Gastroesophageal sphincter (tissue), 4 donors: ENCODE measurements around the gene CRACR2A. TPM values are rescaled to one million over a fixed set of nuclear protein-coding genes. Genes with fewer than 3 reads are reported as not detected.

Experiments
- ATAC-seq: fragments of 150-250 bp; one replicate; pipeline ENCODE4 v1.9.1; 2016; ENCODE audit warnings: mild to moderate bottlenecking, moderate library complexity
- H3K27ac ChIP-seq, 4 donors: fragments of 200-600 bp; sonication (generic) in 3 of 4; 1 replicate in 3 of 4; 2 replicates in 1 of 4; pipeline ENCODE4 v1.5.1; 2016 to 2019
- H3K27me3 ChIP-seq: fragments of 200-600 bp; sonication (generic); one replicate; pipeline ENCODE4 v1.5.1; 2019
- H3K36me3 ChIP-seq, 2 donors: fragments of 200-600 bp; sonication (generic); one replicate each; pipeline ENCODE4 v1.5.1; 2019; ENCODE audit warnings: control low read depth in 1 of 2
- H3K4me1 ChIP-seq, 3 donors: fragments of 200-600 bp; sonication (generic); 1 replicate in 2 of 3; 2 replicates in 1 of 3; pipeline ENCODE4 v1.5.1; 2016 to 2019; ENCODE audit warnings: control low read depth in 2 of 3
- H3K4me3 ChIP-seq, 2 donors: fragments of 200-600 bp; sonication (generic); one replicate each; pipeline ENCODE4 v1.5.1; 2019; ENCODE audit warnings: mild to moderate bottlenecking in 1 of 2, moderate library complexity in 1 of 2
- H3K9me3 ChIP-seq, 3 donors: fragments of 200-600 bp; sonication (generic); one replicate each; pipeline ENCODE4 v1.5.1; 2017 to 2019; ENCODE audit warnings: control low read depth in 2 of 3
- EP300 ChIP-seq: sonication (generic); formaldehyde crosslinking; IDR thresholded peaks from one replicate; pipeline ENCODE4 v1.6.1; 2017; ENCODE audit warnings: antibody characterized with exemption, mild to moderate bottlenecking
- POLR2A ChIP-seq, 2 donors: fragments of 450-650 bp; IDR thresholded peaks; one replicate each; pipeline ENCODE4 v1.6.1; 2017; ENCODE audit warnings: antibody characterized with exemption in 2 of 2, mild to moderate bottlenecking in 2 of 2, moderate library complexity in 1 of 2
- POLR2AphosphoS5 ChIP-seq: sonication (generic); formaldehyde crosslinking; IDR thresholded peaks from one replicate; pipeline ENCODE4 v1.6.1; 2017; ENCODE audit warnings: antibody characterized with exemption
- WGBS, 2 donors: methylation state at CpG; one replicate each; pipeline ENCODE4 v1.1.5; 2018; ENCODE audit warnings: low coverage in 1 of 2; 5-methylcytosine and 5-hydroxymethylcytosine counted together
- total RNA-seq, 4 donors: library from RNA; depleted of rRNA; stranded (reverse); fragments of >200 nt; gene quantifications; one replicate each; pipeline ENCODE4 v1.1.0, GENCODE V29; 2016
- TF ChIP-seq, protein P1 (sequence below), 4 experiments: fragments of 200-600 bp in 2 of 4; fragments of 450-650 bp in 2 of 4; sonication (generic) in 1 of 4; IDR thresholded peaks; one replicate each; pipeline ENCODE4 v1.5.1; 2017 to 2019; ENCODE audit warnings: antibody characterized with exemption in 4 of 4, mild to moderate bottlenecking in 2 of 4, moderate library complexity in 2 of 4

CRACR2A gene
- total RNA-seq, 4 donors from 2014 or later = 2.2 to 5.4 (median 3.0) TPM

- 80% methylated on average over 3 of the region's 4 CpGs; no CpG with 5 or more reads in 1 of the 2 donors for WGBS, 2 donors
- no peak for ATAC-seq
- TF ChIP-seq, protein P1, sequence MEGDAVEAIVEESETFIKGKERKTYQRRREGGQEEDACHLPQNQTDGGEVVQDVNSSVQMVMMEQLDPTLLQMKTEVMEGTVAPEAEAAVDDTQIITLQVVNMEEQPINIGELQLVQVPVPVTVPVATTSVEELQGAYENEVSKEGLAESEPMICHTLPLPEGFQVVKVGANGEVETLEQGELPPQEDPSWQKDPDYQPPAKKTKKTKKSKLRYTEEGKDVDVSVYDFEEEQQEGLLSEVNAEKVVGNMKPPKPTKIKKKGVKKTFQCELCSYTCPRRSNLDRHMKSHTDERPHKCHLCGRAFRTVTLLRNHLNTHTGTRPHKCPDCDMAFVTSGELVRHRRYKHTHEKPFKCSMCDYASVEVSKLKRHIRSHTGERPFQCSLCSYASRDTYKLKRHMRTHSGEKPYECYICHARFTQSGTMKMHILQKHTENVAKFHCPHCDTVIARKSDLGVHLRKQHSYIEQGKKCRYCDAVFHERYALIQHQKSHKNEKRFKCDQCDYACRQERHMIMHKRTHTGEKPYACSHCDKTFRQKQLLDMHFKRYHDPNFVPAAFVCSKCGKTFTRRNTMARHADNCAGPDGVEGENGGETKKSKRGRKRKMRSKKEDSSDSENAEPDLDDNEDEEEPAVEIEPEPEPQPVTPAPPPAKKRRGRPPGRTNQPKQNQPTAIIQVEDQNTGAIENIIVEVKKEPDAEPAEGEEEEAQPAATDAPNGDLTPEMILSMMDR (IDR thresholded peaks at IDR 0.05) = no peak
- TF ChIP-seq EP300 = no peak
- TF ChIP-seq POLR2A (IDR thresholded peaks at IDR 0.05) = no peak
These were observed 69.2 kb downstream of the CRACR2A start for GRCh38 chr12:3683670-3684069.

GRCh38 chr12:3681595-3682061, 71.3 kb downstream of the CRACR2A start:
- TF ChIP-seq EP300 = no peak
- TF ChIP-seq POLR2AphosphoS5 = no peak
- TF ChIP-seq, protein P1 (IDR thresholded peaks at IDR 0.05) = no peak
- no peak for TF ChIP-seq POLR2A (IDR thresholded peaks at IDR 0.05)
- Histone ChIP-seq H3K9me3 (no peaks in the 10 kb centered on the region), H3K27ac (no peak overlapping the region), H3K27me3 (no peaks in the 10 kb centered on the region), H3K4me3 (no peak overlapping the region), H3K4me1 (no peaks in the 10 kb centered on the region), H3K36me3 (peaks cover 0 to 14% of the 10 kb centered on the region in 2 donors)
- WGBS, 2 donors = 88 to 100% methylated on average over 1 to 6 of the region's 6 CpGs
- ATAC-seq = no peak

More at GRCh38 chr12:3683670-3684069, 69.2 kb downstream of the CRACR2A start:
- Histone ChIP-seq H3K4me3 (no peak overlapping the region), H3K9me3 (no peaks in the 10 kb centered on the region), H3K27ac (no peak overlapping the region), H3K27me3 (no peaks in the 10 kb centered on the region), H3K4me1 (no peaks in the 10 kb centered on the region), H3K36me3 (peaks cover 0 to 4% of the 10 kb centered on the region in 2 donors)

GRCh38 chr12:3680919-3681594, 71.9 kb downstream of the CRACR2A start:
- Histone ChIP-seq H3K36me3 (peaks cover 0 to 14% of the 10 kb centered on the region in 2 donors), H3K27me3 (no peaks in the 10 kb centered on the region), H3K27ac (no peak overlapping the region), H3K4me3 (no peak overlapping the region), H3K9me3 (no peaks in the 10 kb centered on the region), H3K4me1 (no peaks in the 10 kb centered on the region)
- no peak for ATAC-seq
- WGBS, 2 donors = 59 to 100% methylated on average over 1 to 7 of the region's 8 CpGs
- TF ChIP-seq, protein P1 (IDR thresholded peaks at IDR 0.05) = no peak

GRCh38 chr12:3679831-3680230, 73.1 kb downstream of the CRACR2A start:
- no CpG with 5 or more reads among the region's 3 CpGs for WGBS, 2 donors
- ATAC-seq = no peak
- H3K36me3 ChIP-seq = peaks cover 0 to 14% of the 10 kb centered on the region in 2 donors

DNA sequence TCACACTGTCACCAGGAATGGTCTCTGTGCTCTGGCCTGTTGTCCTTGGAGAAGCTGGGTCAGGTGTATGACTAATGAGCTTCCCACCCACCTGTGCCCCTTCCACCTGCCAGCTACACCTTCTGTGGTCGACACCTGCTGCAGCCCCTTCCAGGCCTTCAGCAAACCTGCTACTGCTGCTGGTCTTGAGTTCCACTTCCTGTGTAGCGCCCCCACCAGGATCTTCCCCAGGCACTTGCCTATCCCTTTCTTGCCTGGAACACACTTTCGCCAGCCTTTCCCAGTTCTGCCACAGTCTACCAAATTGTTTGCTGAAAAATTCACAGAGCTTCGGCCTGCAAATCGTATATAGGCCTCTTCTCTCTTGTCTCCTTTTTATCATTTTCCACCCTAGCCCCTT, 75.3 kb downstream of the CRACR2A start:
- no peak for ATAC-seq
- TF ChIP-seq POLR2AphosphoS5 (no peak), POLR2A (IDR thresholded peaks at IDR 0.05) (no peak), EP300 (no peak)
- TF ChIP-seq, protein P1 (IDR thresholded peaks at IDR 0.05) = no peak
- no peak overlapping the region for H3K27ac ChIP-seq
- H3K9me3 ChIP-seq = no peaks in the 10 kb centered on the region
- H3K4me3 ChIP-seq = no peak overlapping the region
- H3K27me3 ChIP-seq = no peaks in the 10 kb centered on the region
- no peaks in the 10 kb centered on the region for H3K4me1 ChIP-seq
- 98% methylated on average over 5 of the region's 5 CpGs; no CpG with 5 or more reads in 1 of the 2 donors for WGBS, 2 donors
- peaks cover 0 to 28% of the 10 kb centered on the region in 2 donors for H3K36me3 ChIP-seq

More at GRCh38 chr12:3679831-3680230, 73.1 kb downstream of the CRACR2A start:
- TF ChIP-seq POLR2AphosphoS5 (no peak), EP300 (no peak)
- no peaks in the 10 kb centered on the region for H3K9me3 ChIP-seq
- H3K27ac ChIP-seq = no peak overlapping the region
- no peaks in the 10 kb centered on the region for H3K27me3 ChIP-seq
- no peak overlapping the region for H3K4me3 ChIP-seq
- no peaks in the 10 kb centered on the region for H3K4me1 ChIP-seq
